Dermis blood vessel endothelial cell (primary cell): Measurements from ENCODE around the gene PDZRN3. TPM values are rescaled to one million over a fixed set of nuclear protein-coding genes. Genes with fewer than 3 reads are reported as not detected.

Source experiments
- DNase-seq: peaks from one replicate; pipeline ENCODE4 v3.0.0; 2010
- total RNA-seq: library from RNA; depleted of rRNA; stranded (reverse); fragments of >200 nt; gene quantifications from 2 replicates; pipeline ENCODE4 v1.2.3, GENCODE V29; 2014

PDZRN3 gene
- total RNA-seq, 1 donor from 2014 or later, result under 0.01 TPM

- DNase-seq, result no peak
Observed at GRCh38 chr3:73448761-73449301, 175.9 kb downstream of the PDZRN3 start.

DNA sequence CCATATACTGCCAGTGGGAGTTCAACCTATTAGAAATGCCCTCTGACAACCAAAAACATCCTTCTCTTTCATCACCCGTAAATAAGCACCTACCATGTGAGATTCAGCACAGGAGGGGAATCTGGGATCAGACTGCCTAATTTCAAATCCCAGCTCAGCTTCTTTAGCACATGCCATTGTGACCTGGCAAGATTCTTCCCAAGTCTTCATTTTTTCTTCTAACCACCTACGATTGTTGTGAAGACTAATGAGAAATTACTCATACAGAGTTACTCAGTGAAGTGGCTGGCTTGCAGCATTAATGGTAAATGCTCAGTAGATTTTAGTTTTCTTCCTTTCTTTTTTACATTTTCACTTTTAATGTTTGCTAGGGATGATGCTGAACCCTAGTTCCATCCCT is 176.7 kb downstream of the PDZRN3 start:
- no peak for DNase-seq

DNA sequence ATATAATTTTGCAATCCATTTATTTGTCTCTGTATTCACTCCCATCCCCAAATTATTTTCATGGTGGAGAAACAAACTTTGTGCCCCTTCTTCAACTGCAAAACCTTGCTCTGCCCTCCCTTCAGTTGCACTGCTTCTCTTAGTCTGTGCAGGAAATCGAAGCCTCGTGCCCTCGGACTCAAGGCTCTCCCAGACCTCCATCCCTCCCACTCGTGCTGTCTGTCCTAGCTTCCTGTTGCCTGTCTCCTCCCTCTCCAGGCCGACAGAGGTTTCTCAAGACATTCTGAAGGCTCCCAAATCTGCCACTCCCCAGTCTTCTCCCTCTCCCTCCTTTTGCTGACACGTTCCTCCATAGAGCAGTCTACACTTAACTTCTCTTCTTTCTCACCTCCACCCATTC is 177.6 kb downstream of the PDZRN3 start:
- DNase-seq, result no peak

GRCh38 chr3:73446467-73447110 is 178.2 kb downstream of the PDZRN3 start:
- DNase-seq, result no peak

GRCh38 chr3:73442886-73443285 is 181.9 kb downstream of the PDZRN3 start:
- DNase-seq, result no peak

- DNase-seq, result no peak
Observed at GRCh38 chr3:73442152-73442551, 182.6 kb downstream of the PDZRN3 start.

- no peak for DNase-seq
Observed at GRCh38 chr3:73437828-73438227, 186.9 kb downstream of the PDZRN3 start.

DNA sequence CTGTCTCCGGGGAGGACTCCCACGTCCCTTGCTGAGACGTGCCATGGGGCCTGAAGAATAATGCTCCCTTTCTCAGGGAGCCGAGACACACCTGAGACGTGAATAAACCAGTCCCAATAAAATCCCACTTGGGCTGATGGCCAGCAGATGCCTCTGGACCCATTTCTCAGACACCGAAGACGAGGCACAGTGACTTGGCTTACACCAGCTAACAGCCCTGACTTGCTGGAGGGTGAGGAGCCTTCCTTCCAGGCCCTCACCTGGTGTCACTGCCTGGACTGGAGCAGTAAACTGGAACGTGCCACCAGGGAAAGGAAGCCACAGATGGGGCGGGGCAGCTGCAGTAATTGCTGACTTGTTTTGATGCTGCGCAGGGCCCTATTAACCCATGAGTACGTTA is 189.7 kb downstream of the PDZRN3 start:
- no peak for DNase-seq

DNA sequence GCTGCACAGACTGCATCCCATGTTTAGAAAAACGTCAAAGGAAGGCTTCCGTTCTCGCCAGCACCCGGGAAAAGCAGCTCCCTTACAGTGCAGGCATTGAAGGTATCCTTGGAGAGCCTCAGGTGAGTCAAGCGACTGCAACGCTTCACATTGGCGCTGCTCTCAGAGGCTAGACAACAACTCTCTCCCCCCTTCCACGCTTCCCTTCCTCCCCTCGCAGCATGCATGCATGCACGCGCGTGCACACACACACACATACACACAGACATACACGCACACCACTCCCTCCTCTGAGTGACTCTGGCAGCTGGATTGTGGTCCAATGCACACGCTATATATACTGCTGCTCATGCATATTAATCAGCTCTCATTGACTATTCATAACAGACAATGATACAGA is 191.1 kb downstream of the PDZRN3 start:
- DNase-seq, result no peak

DNA sequence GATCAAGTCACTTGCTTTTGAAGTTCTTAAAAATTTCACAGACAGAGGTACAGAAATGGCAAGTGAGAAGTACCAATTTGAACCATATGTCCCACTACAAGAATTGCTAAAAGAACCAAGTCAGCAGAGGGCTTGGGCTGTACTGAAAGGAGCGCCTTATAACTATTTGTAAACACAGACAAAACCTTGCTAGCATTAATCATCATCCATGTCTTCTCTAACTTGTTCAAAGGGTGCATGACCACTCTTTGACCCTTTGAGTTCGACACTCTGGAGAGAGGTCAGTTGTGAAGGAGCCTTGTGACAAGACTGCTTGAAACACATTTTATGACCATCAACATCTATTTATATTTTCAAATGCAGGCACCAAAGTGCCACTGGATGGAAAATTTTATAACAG is 191.7 kb downstream of the PDZRN3 start:
- no peak for DNase-seq

DNA sequence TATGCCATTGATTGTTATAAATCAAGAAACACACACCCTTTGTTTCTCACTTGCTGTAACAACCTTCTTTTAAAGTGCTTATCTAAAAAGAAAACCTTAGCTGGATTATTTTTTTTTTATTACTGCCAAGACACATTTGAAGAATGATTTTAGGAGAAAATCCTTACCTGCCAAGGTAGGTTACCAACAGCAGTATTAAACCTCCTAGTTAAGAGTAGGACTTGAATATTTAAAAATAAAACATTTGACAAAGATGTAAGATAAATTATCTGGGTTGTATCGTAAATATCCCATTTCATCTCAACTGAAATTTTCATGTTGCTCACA is 192.1 kb downstream of the PDZRN3 start:
- no peak for DNase-seq

DNA sequence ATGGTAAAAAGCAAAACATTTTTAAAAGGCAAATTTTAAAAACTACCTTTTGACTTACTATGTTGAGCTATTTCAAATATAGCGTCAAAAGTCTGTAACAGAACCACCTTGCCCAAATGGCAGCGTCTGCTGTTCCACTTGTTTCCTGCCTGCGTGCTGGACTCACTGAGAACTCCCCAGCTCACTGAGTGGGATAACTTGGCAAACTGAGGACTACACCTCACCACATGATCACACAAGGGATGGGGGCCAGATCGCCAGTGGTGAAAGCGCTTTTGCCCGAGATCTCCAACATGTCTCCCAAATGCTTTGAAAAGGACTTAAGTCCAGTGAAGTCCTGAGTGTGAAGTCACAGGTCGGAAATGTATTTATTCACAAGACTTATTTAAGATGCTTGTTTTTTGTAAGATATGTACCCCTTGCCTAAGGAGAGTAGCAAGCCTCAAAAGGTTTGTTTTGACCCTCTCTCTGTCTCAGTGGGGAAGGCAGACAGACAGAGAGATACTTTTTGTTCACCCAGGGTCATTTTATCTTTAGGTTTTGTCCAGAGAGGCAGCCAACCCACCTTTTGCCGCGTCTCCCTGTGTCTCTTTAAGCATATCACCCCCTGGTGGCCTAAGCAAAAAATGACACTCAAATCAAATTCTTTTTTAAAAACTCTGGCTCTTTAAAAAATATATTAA is 192.6 kb downstream of the PDZRN3 start:
- peak; percentile 49 for DNase-seq

DNA sequence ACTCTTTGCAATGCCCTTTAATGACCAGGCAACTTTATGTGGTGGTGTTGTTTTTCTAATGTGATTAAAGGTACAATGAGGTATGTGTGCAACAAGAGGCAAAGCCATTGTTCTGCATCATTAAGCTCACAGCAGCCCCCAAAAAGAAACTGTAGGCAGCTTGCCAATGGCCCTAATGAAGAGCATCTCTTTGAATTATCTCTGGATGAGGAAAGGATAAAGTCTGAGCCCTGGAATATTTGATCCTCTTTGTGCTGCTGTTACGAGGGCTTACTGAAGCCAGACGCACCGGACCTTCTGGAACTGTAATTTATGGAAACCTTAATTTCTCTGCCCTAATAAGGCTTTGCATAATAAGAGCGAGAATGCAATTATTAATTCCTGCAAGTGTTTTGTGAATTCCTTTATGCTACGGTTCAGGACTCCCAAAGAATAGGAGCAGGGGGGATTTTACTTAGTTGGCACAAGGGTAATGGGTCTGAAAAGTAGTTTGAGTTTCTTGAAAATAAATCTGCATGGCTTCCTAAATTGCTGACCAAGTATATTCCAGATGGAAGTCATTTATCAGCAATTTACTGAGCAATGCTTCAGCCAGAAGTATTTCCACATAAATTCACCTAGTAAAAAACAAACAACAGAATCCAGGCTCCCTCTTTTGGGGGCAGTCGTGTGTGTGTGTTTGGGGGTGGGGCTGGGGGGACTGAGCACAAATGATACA is 193.4 kb downstream of the PDZRN3 start:
- DNase-seq, result no peak

DNA sequence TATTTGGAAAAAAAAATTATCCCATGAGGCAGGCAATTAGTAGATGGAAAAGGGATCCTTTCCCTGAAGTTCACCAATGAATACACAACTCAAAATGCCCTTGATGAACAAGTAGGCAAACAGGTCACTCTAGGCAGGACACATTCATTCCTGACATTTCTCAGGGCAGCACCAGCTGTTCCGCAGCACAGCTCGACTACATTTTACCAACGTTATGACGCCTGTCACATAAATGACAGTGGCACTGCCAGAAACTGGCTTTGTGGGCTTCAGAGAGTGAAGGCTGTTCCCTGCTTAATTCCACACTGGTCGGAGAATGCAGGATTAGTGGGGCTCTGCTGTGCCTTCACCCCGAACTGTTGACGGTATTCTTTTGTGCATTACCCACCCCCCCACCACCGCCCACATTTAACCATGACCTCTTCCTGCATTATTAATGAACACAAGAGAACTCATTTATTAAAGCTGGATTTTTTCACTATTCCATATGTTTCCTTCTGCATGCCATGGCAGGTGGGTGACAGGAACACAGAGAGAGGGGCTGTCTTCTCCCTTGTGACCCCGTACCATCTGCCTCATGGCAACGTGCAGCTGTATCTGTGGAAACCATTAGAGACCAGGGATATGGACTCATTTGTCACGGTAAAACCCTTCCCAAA is 197.6 kb downstream of the PDZRN3 start:
- DNase-seq, result no peak

DNA sequence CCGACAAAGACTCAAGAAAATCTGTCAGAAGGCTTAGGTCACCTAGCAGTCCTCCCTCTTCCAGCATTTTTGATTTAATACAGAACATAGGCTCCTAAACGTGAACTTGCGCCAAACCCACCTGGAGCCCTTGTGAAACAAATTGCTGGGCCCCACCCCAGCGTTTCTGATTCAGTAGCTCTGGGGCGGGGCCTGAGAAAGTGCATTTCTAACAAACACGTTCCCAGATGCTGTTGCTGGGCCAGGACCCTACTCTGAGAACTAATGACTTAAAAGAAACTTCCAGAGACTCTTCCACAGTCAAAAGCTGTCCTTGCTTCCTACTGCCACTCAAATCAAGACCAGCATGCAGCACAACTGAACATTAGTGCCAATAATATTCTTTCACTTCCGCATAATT is 198.1 kb downstream of the PDZRN3 start:
- no peak for DNase-seq

DNA sequence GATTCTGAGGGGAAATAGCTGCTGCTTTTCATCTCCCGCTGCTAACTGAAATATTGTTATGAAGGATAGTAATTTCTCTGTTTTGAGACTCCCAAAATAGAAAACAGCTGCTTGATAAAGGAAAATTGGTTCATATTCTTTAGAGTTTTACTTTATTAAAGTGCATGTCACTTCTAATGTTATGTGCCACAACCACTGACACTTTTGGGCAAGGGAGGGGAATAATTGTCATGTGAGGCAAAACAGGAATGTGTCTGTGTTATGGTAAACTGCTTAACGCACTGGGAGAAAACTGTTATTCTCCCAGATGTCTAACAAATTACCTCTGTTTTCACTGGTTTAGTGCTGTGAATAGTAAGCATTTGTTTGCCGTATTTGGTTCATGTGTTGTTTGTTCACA is 201.6 kb downstream of the PDZRN3 start:
- DNase-seq, result no peak

DNA sequence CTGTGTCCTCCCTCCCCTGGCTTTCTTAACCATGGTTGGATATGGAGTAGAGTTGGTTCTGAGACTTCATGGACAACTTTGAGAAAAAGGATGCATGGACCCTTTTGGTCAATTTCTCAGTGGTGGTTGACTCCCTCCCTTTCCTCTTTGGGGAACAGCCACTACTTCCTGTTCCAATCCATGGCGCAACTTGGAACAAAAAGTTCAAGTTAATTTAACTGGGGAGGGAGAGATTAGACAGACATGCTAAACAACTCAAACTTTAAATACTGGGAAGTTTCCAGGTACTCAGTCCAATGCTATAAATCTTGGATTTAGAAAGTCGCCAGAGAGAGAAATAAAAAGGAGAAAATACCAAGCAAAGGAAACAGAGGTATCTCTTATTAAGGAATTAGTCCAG is 202.2 kb downstream of the PDZRN3 start:
- no peak for DNase-seq

DNA sequence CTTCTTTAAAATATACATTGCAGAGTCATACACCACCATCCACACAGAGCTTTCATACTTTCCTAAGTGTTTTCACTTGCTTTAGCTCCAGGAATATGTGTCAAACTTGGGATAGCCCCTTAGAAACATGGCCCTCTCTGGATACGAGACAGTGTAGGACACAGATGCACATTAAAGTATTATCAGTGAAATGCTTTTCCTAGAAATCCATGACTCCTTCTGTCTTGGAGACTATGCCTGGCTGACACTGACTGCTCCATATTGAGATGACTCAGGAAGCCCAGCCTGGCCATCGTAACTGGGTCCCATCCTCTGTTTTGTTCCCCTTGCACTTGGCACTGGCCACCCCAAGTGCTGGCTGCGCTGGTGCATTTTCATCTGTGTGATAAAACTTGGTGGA is 204.8 kb downstream of the PDZRN3 start:
- DNase-seq, result no peak

GRCh38 chr3:73419179-73419803 is 205.4 kb downstream of the PDZRN3 start:
- DNase-seq, result no peak

DNA sequence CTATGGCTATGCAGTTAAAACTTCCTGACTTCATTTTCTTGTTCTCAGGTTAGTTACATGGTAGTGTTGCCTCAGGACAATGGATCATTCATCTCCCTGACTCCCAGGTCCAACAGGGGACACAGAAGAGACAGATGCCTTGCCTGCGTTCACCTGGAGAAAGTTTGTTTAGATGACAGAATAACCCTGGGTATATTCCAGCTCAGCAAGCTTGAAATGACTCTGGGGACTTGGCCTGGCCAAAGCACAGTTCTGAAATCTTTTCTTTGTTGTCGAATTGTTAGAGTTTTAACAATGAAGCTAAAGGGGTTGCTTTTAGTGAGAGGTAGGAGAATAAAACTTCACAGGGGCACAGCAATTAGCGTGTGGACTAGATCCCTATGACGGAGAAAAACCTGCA is 206.1 kb downstream of the PDZRN3 start:
- no peak for DNase-seq

DNA sequence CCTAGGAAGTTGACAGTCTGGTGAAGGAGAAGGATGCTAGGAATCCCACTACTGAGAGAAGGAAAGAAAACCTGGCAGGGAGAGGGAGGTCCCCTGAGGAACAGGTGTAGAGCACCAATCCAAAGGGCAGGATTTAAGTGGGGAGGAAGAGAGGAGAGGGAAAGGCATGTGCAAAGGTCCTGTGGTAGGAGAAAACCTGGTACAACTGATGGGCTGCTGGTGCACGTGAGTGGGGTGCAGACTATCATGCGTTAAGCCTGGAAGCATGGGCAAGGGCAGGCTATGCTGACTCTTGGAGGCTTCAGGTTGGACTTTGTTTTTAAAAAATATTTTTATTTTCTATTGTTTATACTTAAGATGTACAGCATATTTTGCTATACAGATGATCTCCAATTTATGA is 209.6 kb downstream of the PDZRN3 start:
- DNase-seq, result no peak

DNA sequence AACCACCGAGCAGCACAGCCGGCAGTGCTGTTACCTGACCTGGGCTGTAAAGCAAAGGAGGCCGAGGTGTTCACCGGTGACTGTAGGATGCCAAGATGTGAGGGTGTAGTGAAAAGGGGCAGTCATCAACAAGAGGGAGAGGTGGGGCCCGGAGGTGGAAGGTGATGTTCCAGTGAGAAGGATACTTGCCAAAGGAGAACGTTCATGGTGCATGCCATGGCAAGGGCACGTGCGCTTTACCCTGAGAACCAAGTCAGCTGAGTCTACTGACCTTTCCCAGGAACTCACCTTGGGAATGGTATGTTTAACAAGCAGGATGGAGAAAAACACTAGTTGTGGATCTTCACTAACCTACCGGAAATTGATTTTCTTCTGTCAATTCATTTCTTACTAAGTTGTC is 211.1 kb downstream of the PDZRN3 start:
- DNase-seq, result no peak

GRCh38 chr3:73411993-73412392 is 212.7 kb downstream of the PDZRN3 start:
- DNase-seq, result no peak
